Pancreas (tissue), 10 donors: ENCODE data around the gene ATXN1L. TPM values are rescaled to one million over a fixed set of nuclear protein-coding genes. Genes with fewer than 3 reads are reported as not detected.
"Not testable (repeated sequence)": the region's sequence is repeated elsewhere in the genome, so short reads cannot be mapped to it uniquely, and the experiment has no call there.

Experiments
- ATAC-seq, 4 donors: fragments of 200-7000 bp; cut with Tn5 transposase; one replicate each; pipeline versions ENCODE4 v1.8.0 to v1.9.1; 2020; ENCODE audit warnings: mild to moderate bottlenecking in 4 of 4, moderate library complexity in 4 of 4
- DNase-seq, 6 donors: peaks; one replicate each; pipeline ENCODE4 v3.0.0-alpha.2; 2020
- FAIRE-seq: peaks from 2 replicates; lab custom pipeline; 2012; peaks lifted over from hg19 to GRCh38; lab: Jason Lieb, UNC
- H3K27ac ChIP-seq, 4 donors: fragments of 200-600 bp; sonication (generic); 1 replicate in 3 of 4; 2 replicates in 1 of 4; pipeline versions ENCODE4 v1.5.0 to v1.8.0; 2020
- H3K27me3 ChIP-seq, 4 donors: fragments of 200-600 bp; one replicate each; pipeline ENCODE4 v1.8.0; 2021
- H3K36me3 ChIP-seq, 3 donors: fragments of 200-600 bp; sonication (generic) in 1 of 3; one replicate each; pipeline versions ENCODE4 v1.5.0 to v1.8.0; 2020 to 2021
- H3K4me1 ChIP-seq, 3 donors: fragments of 200-600 bp; one replicate each; pipeline ENCODE4 v1.8.0; 2021
- H3K4me3 ChIP-seq, 4 donors: fragments of 200-600 bp; sonication (generic) in 2 of 4; one replicate each; pipeline versions ENCODE4 v1.5.0 to v1.8.0; 2020 to 2021
- H3K9me3 ChIP-seq, 4 donors: fragments of 200-600 bp; one replicate each; pipeline ENCODE4 v1.8.0; 2021
- CTCF ChIP-seq, 4 donors: fragments of 200-600 bp; sonication (generic) in 3 of 4; IDR thresholded peaks; one replicate each; pipeline versions ENCODE4 v1.5.0 to v1.8.0; 2021; ENCODE audit warnings: antibody characterized with exemption in 4 of 4
- WGBS, 2 donors: extraction: QIAGEN DNeasy Blood & Tissue Kit; methylation state at CpG; one replicate each; pipeline ENCODE4 v1.1.7; 2013; 5-methylcytosine and 5-hydroxymethylcytosine counted together
- intact Hi-C, 3 donors: fragments of 100-400 bp; cut with DNase I; formaldehyde crosslinking; loops; one replicate each; pipeline versions ENCODE4 v1.11.1 to v1.14.2; 2022
- polyA plus RNA-seq, 2 donors: library from polyadenylated mRNA; stranded (reverse); fragments of 200-250 nt; gene quantifications; one replicate each; pipeline ENCODE4 v1.2.3, GENCODE V29; 2013
- total RNA-seq, 6 donors: library from RNA; stranded (reverse); fragmentation: NEBNext Ultra II Directional in 4 of 6; extraction: Animal tissue kit (Norgen Biotek cat#: 25700) in 4 of 6; gene quantifications; one replicate each; pipeline versions ENCODE4 v1.2.1 to v1.2.4, GENCODE V29; 2021 to 2023
- donor health status: healthy with polysubstance abuse.
- donor health status: DM: no; HTN: no; CAD: no; lungs with moderate emphysema.
- donor health status: DM: no; HTN: no; CAD: no.
- donor health status: control.
- donor health status: control.
- donor health status: Bipolar disorder and iron deficiency.
- donor health status: DM: yes; HTN: yes; CAD: no.
- donor health status: DM: no; HTN: no; CAD: no.
- donor health status: DM: no; HTN: no; CAD: no.
- donor health status: DM: yes; HTN: yes; CAD: no.

ATXN1L gene
- total and polyA plus RNA-seq, 8 donors, result 5.5 to 17.4 (median 11.6) TPM

GRCh38 chr16:71903608-71904007 lies 57.8 kb downstream of the ATXN1L start:
- no peak overlapping the region for H3K4me3 ChIP-seq
- intact Hi-C loops, result no loop called here
- H3K27me3 ChIP-seq, result no peaks in the 10 kb centered on the region
- FAIRE-seq, result no peak
- TF ChIP-seq CTCF (IDR thresholded peaks at IDR 0.05), result no peak
- no peak overlapping the region for H3K27ac ChIP-seq
- H3K9me3 ChIP-seq, result no peaks in the 10 kb centered on the region
- H3K36me3 ChIP-seq, result no peaks in the 10 kb centered on the region
- 85 to 93% methylated on average over 2 of the region's 2 CpGs for WGBS, 2 donors
- H3K4me1 ChIP-seq, result peaks cover 0 to 7% (median 0%) of the 10 kb centered on the region in 3 donors
- ATAC-seq, result no peak
- DNase-seq, result no peak

DNA sequence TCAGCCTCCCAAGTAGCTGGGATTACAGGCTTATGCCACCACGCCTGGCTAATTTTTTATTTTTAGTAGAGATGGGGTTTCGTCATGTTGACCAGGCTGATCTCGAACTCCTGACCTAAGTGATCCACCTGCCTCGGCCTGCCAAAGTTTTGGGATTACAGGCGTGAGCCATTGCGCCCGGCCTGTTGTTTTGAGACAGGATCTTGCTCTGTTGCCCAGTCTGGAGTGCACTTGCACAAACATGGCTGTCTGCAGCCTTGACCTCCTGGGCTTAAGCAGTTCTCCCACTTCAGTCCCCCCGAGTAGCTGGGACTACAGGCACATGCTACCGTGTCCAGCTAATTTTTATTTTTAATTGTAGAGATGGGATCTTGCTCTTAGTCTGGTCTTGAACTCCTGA lies 58.5 kb downstream of the ATXN1L start:
- no peak overlapping the region for H3K27ac ChIP-seq
- no peak for TF ChIP-seq CTCF (IDR thresholded peaks at IDR 0.05)
- H3K27me3 ChIP-seq, result no peaks in the 10 kb centered on the region
- no peaks in the 10 kb centered on the region for H3K9me3 ChIP-seq
- FAIRE-seq, result no peak
- peaks cover 0 to 5% (median 2%) of the 10 kb centered on the region in 3 donors for H3K4me1 ChIP-seq
- no peak for DNase-seq
- WGBS, 2 donors, result 82 to 84% methylated on average over 9 of the region's 9 CpGs
- intact Hi-C loops, result no loop called here
- H3K36me3 ChIP-seq, result no peaks in the 10 kb centered on the region
- no peak for ATAC-seq
- H3K4me3 ChIP-seq, result no peak overlapping the region

DNA sequence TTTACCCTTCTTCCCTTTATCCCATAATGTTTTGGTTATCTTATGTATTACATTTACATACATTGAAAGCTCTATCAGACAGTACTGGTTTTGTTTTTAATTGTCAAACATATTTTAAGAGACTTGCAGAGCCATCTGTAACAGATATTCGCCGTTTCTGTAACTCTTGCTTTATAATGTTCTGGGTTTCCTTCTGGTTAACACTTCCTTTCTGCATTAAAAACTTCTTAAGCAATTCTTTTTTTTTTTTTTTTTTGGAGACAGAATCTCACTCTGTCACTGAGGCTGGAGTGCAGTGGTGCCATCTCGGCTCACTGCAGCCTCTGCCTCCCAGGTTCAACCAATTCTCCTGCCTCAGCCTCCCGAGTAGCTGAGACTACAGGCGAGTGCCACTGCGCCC lies 60.0 kb downstream of the ATXN1L start:
- H3K4me1 ChIP-seq, intact Hi-C loops, H3K27ac ChIP-seq, FAIRE-seq, DNase-seq, H3K9me3 ChIP-seq, ATAC-seq, H3K36me3 ChIP-seq, H3K4me3 ChIP-seq, H3K27me3 ChIP-seq: not testable (repeated sequence)
- 85 to 91% methylated on average over 6 of the region's 6 CpGs for WGBS, 2 donors

Other genes starting within 250 kb of the ATXN1L start
- gene MARVELD3, start 219.8 kb upstream of the ATXN1L start, total RNA-seq, result 10 to 100 TPM; 11.7 to 16.0 (median 14.1) TPM
- gene MARVELD3, start 219.8 kb upstream of the ATXN1L start, polyA plus RNA-seq, result 10 to 100 TPM in 1 of 2 donors, 1 to 10 TPM in 1; 9.7 to 11.6 TPM
- gene PHLPP2, start 121.3 kb upstream of the ATXN1L start, total RNA-seq, result 1 to 10 TPM; 2.0 to 4.6 (median 3.1) TPM
- 1 to 10 TPM; 1.3 to 2.3 TPM for gene PHLPP2, start 121.3 kb upstream of the ATXN1L start, polyA plus RNA-seq
- 10 to 100 TPM; 31.6 to 50.8 (median 39.8) TPM for gene AP1G1, start 37.1 kb upstream of the ATXN1L start, total RNA-seq
- 10 to 100 TPM; 15.3 to 27.6 TPM for gene AP1G1, start 37.1 kb upstream of the ATXN1L start, polyA plus RNA-seq
- gene ZNF821, start 38.2 kb downstream of the ATXN1L start, total RNA-seq, result 1 to 10 TPM; 3.0 to 4.5 (median 3.9) TPM
- 10 to 100 TPM in 1 of 2 donors, 1 to 10 TPM in 1; 6.1 to 12.6 TPM for gene ZNF821, start 38.2 kb downstream of the ATXN1L start, polyA plus RNA-seq
- 100 to 1,000 TPM in 1 of 6 donors, 10 to 100 TPM in 5; 56.1 to 115 (median 69.4) TPM for gene IST1, start 49.6 kb downstream of the ATXN1L start, total RNA-seq
- gene IST1, start 49.6 kb downstream of the ATXN1L start, polyA plus RNA-seq, result 100 to 1,000 TPM in 1 of 2 donors, 10 to 100 TPM in 1; 57.1 to 121 TPM
- gene PKD1L3, start 154.4 kb downstream of the ATXN1L start, total RNA-seq, result under 1 TPM in 3 of 6 donors, not detected in 3; 0.03 to 0.06 (median 0.03) TPM
- under 1 TPM in 1 of 2 donors, not detected in 1; 0.08 TPM for gene PKD1L3, start 154.4 kb downstream of the ATXN1L start, polyA plus RNA-seq
- gene DHODH, start 162.8 kb downstream of the ATXN1L start, total RNA-seq, result 1 to 10 TPM; 2.2 to 5.2 (median 4.0) TPM
- 1 to 10 TPM; 4.2 to 4.6 TPM for gene DHODH, start 162.8 kb downstream of the ATXN1L start, polyA plus RNA-seq
- gene HP, start 208.5 kb downstream of the ATXN1L start, total RNA-seq, result 10 to 100 TPM in 1 of 6 donors, 1 to 10 TPM in 2, under 1 TPM in 3; 0.08 to 22.5 (median 0.92) TPM
- 10 to 100 TPM in 1 of 2 donors, 1 to 10 TPM in 1; 1.5 to 43.5 TPM for gene HP, start 208.5 kb downstream of the ATXN1L start, polyA plus RNA-seq
- not detected for gene HPR, start 217.2 kb downstream of the ATXN1L start, total RNA-seq
- gene HPR, start 217.2 kb downstream of the ATXN1L start, polyA plus RNA-seq, result 1 to 10 TPM in 1 of 2 donors, under 1 TPM in 1; 0.85 to 1.2 TPM
- 1 to 10 TPM; 5.3 to 9.6 (median 6.9) TPM for gene TXNL4B, start 247.6 kb downstream of the ATXN1L start, total RNA-seq
- gene TXNL4B, start 247.6 kb downstream of the ATXN1L start, polyA plus RNA-seq, result 1 to 10 TPM; 5.7 to 7.2 TPM
- gene DHX38, start 247.9 kb downstream of the ATXN1L start, total RNA-seq, result 10 to 100 TPM; 16.3 to 31.6 (median 22.6) TPM
- 10 to 100 TPM; 63.1 to 68.2 TPM for gene DHX38, start 247.9 kb downstream of the ATXN1L start, polyA plus RNA-seq